Activated CD4-positive, alpha-beta T cell treated with anti-CD3 and anti-CD28 coated beads for 36 hours (primary cell): Measurements from ENCODE around the gene PAPSS1. TPM values are rescaled to one million over a fixed set of nuclear protein-coding genes. Genes with fewer than 3 reads are reported as not detected.

Source experiments
- ATAC-seq: fragments of 200-7000 bp; cut with Tn5 transposase; one replicate; pipeline ENCODE4 v1.10.0; 2021; ENCODE audit warnings: mild to moderate bottlenecking, moderate library complexity
- CTCF ChIA-PET: fragments of 350-600 bp; sonication (Branson Sonifier 250); formaldehyde crosslinking; loops from one replicate; lab custom pipeline; 2021; ENCODE audit warnings: antibody characterized with exemption; lab: Charles Lee
- POLR2A ChIA-PET: fragments of 350-600 bp; sonication (Branson Sonifier 250); formaldehyde crosslinking; loops from one replicate; lab custom pipeline; 2021; ENCODE audit warnings: antibody characterized with exemption, inconsistent platforms; lab: Charles Lee
- DNase-seq: peaks from one replicate; pipeline ENCODE4 v3.0.0-alpha.2; 2020
- H3K27ac Mint-ChIP-seq: one replicate; pipeline ENCODE4 v1.8.0; 2021; ENCODE audit warnings: mixed read lengths
- H3K27me3 Mint-ChIP-seq: one replicate; pipeline ENCODE4 v1.8.0; 2021; ENCODE audit warnings: mixed read lengths
- H3K36me3 Mint-ChIP-seq: one replicate; pipeline ENCODE4 v1.8.0; 2021; ENCODE audit warnings: low read depth, mixed read lengths
- H3K4me1 Mint-ChIP-seq: one replicate; pipeline ENCODE4 v1.8.0; 2021; ENCODE audit warnings: mixed read lengths
- H3K4me3 Mint-ChIP-seq: one replicate; pipeline ENCODE4 v1.8.0; 2021; ENCODE audit warnings: mild to moderate bottlenecking, moderate library complexity, mixed read lengths
- H3K9me3 Mint-ChIP-seq: one replicate; pipeline ENCODE4 v1.8.0; 2021; ENCODE audit warnings: low read depth, mixed read lengths
- intact Hi-C, 2 experiments: fragments of 100-400 bp; cut with DNase I in 1 of 2; cut with micrococcal nuclease in 1 of 2; formaldehyde crosslinking; loops; one replicate each; pipeline versions ENCODE4 v1.14.2 to v1.15.1; 2022 to 2024; cut with DNase I, micrococcal nuclease
- total RNA-seq, 2 experiments: library from RNA; stranded (reverse); gene quantifications; one replicate each; pipeline ENCODE4 v1.2.3, GENCODE V29; 2021

Gene PAPSS1
- total RNA-seq, 2 experiments from 2014 or later = 31.0 to 37.6 TPM

DNA sequence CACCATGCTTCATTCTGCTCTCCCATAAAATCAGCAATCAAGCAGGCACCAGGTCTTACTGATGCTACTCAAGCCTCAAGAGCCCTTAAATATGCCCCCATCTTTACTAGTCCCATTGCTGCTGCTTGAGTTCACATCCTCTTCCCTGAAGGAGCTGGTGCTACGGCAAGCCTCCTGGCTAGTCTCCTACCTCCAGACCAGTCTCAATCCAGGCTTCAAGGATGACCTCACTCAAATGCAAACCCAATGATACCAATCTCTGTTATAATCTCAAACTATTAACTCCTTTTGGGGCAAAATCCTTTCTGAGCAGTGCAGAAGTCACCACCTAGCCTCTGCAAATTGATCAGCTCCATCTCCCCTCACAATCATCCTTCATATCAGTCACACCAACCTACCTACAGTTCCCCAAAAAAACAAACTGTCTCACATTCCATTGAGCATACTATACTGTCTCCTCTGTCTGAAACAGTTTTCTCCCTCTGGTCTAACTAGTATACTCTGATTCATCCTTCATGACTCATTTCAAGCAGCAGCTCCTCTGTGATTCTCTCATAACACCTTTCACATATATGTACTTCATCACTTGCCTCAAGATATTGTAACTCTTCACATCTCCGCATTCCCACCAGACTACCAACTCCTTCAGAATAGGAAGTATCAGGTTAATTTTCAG is 30.0 kb downstream of the PAPSS1 start:
- H3K27ac Mint-ChIP-seq = no peak overlapping the region
- POLR2A ChIA-PET = interaction anchor here (0.6 kb wide), 1 partner anchor 1032 kb away, joined by 4 read pairs; no protein-coding TSS in a partner anchor

GRCh38 chr4:107688421-107688820 is 31.6 kb downstream of the PAPSS1 start:
- Mint-ChIP-seq H3K27me3 (no peaks in the 10 kb centered on the region), H3K27ac (no peak overlapping the region), H3K4me3 (no peak overlapping the region), H3K4me1 (peaks cover 6% of the 10 kb centered on the region), H3K9me3 (no peaks in the 10 kb centered on the region), H3K36me3 (peaks cover 23% of the 10 kb centered on the region)
- POLR2A ChIA-PET = no interaction called here
- CTCF ChIA-PET = no interaction called here
- ATAC-seq (no peak), DNase-seq (no peak)
- intact Hi-C loops = no loop called here

More for the DNA sequence above, 30.0 kb downstream of the PAPSS1 start:
- CTCF ChIA-PET = no interaction called here
- Mint-ChIP-seq H3K36me3 (peaks cover 26% of the 10 kb centered on the region), H3K27me3 (no peaks in the 10 kb centered on the region), H3K4me1 (peaks cover 6% of the 10 kb centered on the region), H3K4me3 (no peak overlapping the region), H3K9me3 (no peaks in the 10 kb centered on the region)
- ATAC-seq = peak; percentile 99
- no peak for DNase-seq
- intact Hi-C loops = loop anchor here in 1 of 2 experiments (2.0 kb wide), 1 partner anchor 29 kb away; no protein-coding TSS in a partner anchor

DNA sequence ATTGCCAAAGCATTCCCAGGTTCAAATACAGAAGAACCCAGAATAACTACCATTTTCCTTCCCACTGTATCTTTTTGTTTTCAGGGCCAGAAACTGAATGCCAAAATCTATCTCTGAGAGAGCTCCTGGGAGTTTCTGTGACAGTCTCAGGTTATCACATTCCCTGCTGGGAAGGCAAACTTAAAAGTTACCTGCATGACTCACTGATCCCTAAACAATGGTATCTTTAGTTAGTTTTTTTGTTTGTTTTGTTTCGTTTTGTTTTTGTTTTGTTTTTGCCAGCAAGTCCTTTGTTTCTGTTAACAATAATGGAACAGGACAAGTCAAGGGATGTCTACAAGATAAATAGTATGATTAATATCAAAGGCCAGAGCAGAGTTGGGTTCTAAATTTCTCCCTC is 34.3 kb downstream of the PAPSS1 start:
- H3K27me3 Mint-ChIP-seq = no peaks in the 10 kb centered on the region
- no peak overlapping the region for H3K4me3 Mint-ChIP-seq
- no peaks in the 10 kb centered on the region for H3K4me1 Mint-ChIP-seq
- no peak overlapping the region for H3K27ac Mint-ChIP-seq
- H3K9me3 Mint-ChIP-seq = no peaks in the 10 kb centered on the region
- ATAC-seq (no peak), DNase-seq (no peak)
- ChIA-PET CTCF (interaction anchor here (1.2 kb wide), 1 partner anchor 209 kb away, joined by 3 read pairs; no protein-coding TSS in a partner anchor), POLR2A (no interaction called here)
- intact Hi-C loops = no loop called here
- peaks cover 24% of the 10 kb centered on the region for H3K36me3 Mint-ChIP-seq

DNA sequence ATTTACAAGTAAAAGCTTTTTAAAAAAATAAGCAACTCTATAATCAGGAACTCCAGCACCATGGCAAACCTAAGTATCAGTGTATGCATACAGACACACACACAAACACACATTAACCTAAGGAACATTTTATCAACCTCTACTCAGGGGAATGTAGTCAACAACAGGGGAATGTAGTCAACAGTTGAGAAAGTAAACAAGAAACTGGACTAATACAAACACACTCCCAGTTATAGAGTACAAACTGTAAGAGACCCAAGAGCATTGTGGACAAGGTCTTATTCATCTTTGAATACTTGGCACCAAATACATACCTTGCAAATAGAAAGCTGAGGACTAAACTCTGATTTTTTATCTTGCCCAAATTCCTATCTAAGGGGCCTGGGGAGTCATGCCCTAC is 36.2 kb downstream of the PAPSS1 start:
- H3K27me3 Mint-ChIP-seq = no peaks in the 10 kb centered on the region
- DNase-seq (no peak), ATAC-seq (no peak)
- peaks cover 41% of the 10 kb centered on the region for H3K36me3 Mint-ChIP-seq
- ChIA-PET CTCF (interaction anchor here (0.6 to 0.7 kb wide), 2 partner anchors 21 to 447 kb away, joined by 3 read pairs; no protein-coding TSS in a partner anchor), POLR2A (no interaction called here)
- no peak overlapping the region for H3K27ac Mint-ChIP-seq
- intact Hi-C loops = no loop called here
- peaks cover 6% of the 10 kb centered on the region for H3K9me3 Mint-ChIP-seq
- no peaks in the 10 kb centered on the region for H3K4me1 Mint-ChIP-seq
- H3K4me3 Mint-ChIP-seq = no peak overlapping the region

DNA sequence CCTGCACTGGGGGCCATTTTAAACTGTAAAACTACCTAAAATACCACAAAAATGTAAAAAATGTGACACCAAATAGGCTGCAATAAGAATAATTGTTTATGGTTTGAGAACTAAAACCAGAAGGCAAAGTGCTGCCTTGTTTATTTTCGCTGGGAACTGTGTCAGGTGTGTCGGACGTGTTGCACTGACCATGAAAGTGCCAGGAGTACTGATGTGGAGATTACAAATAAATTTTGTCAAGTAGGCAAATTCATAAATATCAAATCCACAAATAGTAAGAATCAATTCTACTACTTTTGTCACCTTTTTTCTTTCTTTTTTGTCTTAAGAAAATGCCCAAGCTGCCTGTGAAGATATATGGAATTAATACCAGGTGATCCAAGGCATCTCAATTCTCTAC is 37.7 kb downstream of the PAPSS1 start:
- peaks cover 11% of the 10 kb centered on the region for H3K9me3 Mint-ChIP-seq
- peaks cover 54% of the 10 kb centered on the region for H3K36me3 Mint-ChIP-seq
- DNase-seq (no peak), ATAC-seq (no peak)
- CTCF ChIA-PET = no interaction called here
- intact Hi-C loops = no loop called here
- no peak overlapping the region for H3K4me3 Mint-ChIP-seq
- no peaks in the 10 kb centered on the region for H3K4me1 Mint-ChIP-seq
- POLR2A ChIA-PET = no interaction called here
- H3K27me3 Mint-ChIP-seq = no peaks in the 10 kb centered on the region
- H3K27ac Mint-ChIP-seq = no peak overlapping the region

GRCh38 chr4:107669068-107669467 is 51.0 kb downstream of the PAPSS1 start:
- intact Hi-C loops = no loop called here
- Mint-ChIP-seq H3K4me3 (no peak overlapping the region), H3K27me3 (no peaks in the 10 kb centered on the region), H3K4me1 (no peaks in the 10 kb centered on the region), H3K9me3 (no peaks in the 10 kb centered on the region), H3K36me3 (peaks cover 12% of the 10 kb centered on the region), H3K27ac (no peak overlapping the region)
- DNase-seq (no peak), ATAC-seq (no peak)
- ChIA-PET POLR2A (no interaction called here), CTCF (no interaction called here)

GRCh38 chr4:107666134-107666533 is 53.9 kb downstream of the PAPSS1 start:
- ChIA-PET CTCF (no interaction called here), POLR2A (no interaction called here)
- no peak for DNase-seq
- ATAC-seq = no peak
- H3K36me3 Mint-ChIP-seq = peaks cover 2% of the 10 kb centered on the region
- intact Hi-C loops = no loop called here
- no peaks in the 10 kb centered on the region for H3K4me1 Mint-ChIP-seq
- no peak overlapping the region for H3K4me3 Mint-ChIP-seq
- no peaks in the 10 kb centered on the region for H3K9me3 Mint-ChIP-seq
- no peak overlapping the region for H3K27ac Mint-ChIP-seq
- no peaks in the 10 kb centered on the region for H3K27me3 Mint-ChIP-seq

- Mint-ChIP-seq H3K4me1 (no peaks in the 10 kb centered on the region), H3K36me3 (no peaks in the 10 kb centered on the region), H3K9me3 (no peaks in the 10 kb centered on the region), H3K4me3 (no peak overlapping the region), H3K27me3 (no peaks in the 10 kb centered on the region), H3K27ac (no peak overlapping the region)
- ChIA-PET POLR2A (no interaction called here), CTCF (no interaction called here)
- DNase-seq = no peak
- intact Hi-C loops = no loop called here
- no peak for ATAC-seq
Observed at GRCh38 chr4:107665001-107665400, 55.0 kb downstream of the PAPSS1 start.

GRCh38 chr4:107658400-107659336 is 61.4 kb downstream of the PAPSS1 start:
- Mint-ChIP-seq H3K4me3 (no peak overlapping the region), H3K27me3 (no peaks in the 10 kb centered on the region), H3K36me3 (peaks cover 19% of the 10 kb centered on the region), H3K9me3 (no peaks in the 10 kb centered on the region), H3K4me1 (no peaks in the 10 kb centered on the region), H3K27ac (no peak overlapping the region)
- ChIA-PET CTCF (no interaction called here), POLR2A (no interaction called here)
- intact Hi-C loops = no loop called here
- no peak for DNase-seq
- no peak for ATAC-seq

DNA sequence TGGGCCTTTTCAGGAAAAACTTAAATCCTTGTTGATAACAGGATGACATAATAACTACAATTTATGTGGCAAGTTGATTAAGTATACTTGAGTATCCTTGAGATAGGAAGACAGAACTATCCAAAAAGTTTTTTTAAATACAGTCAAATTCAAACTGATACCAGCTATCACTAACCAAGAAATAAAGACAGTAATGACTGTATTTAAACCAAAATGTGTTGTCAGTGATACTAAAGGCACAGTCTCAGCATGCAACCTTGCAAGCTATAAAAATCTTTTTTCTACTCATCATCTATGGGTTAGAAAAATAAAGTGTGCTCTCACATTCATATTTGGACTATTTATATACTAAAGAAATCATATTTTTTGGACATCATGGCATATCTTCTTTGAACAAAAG is 64.7 kb downstream of the PAPSS1 start:
- no peaks in the 10 kb centered on the region for H3K4me1 Mint-ChIP-seq
- H3K4me3 Mint-ChIP-seq = no peak overlapping the region
- CTCF ChIA-PET = no interaction called here
- intact Hi-C loops = loop anchor here in 1 of 2 experiments (2.0 kb wide), 1 partner anchor 64 kb away; no protein-coding TSS in a partner anchor
- DNase-seq (no peak), ATAC-seq (peak; percentile 60)
- H3K27me3 Mint-ChIP-seq = no peaks in the 10 kb centered on the region
- peaks cover 46% of the 10 kb centered on the region for H3K36me3 Mint-ChIP-seq
- POLR2A ChIA-PET = no interaction called here
- H3K9me3 Mint-ChIP-seq = peaks cover 4% of the 10 kb centered on the region
- no peak overlapping the region for H3K27ac Mint-ChIP-seq

GRCh38 chr4:107654694-107655093 is 65.3 kb downstream of the PAPSS1 start:
- peaks cover 48% of the 10 kb centered on the region for H3K36me3 Mint-ChIP-seq
- POLR2A ChIA-PET = no interaction called here
- ATAC-seq = no peak
- no peak overlapping the region for H3K4me3 Mint-ChIP-seq
- H3K27ac Mint-ChIP-seq = no peak overlapping the region
- peaks cover 4% of the 10 kb centered on the region for H3K9me3 Mint-ChIP-seq
- intact Hi-C loops = loop anchor here in 1 of 2 experiments (2.0 kb wide), 1 partner anchor 64 kb away; no protein-coding TSS in a partner anchor
- CTCF ChIA-PET = interaction anchor here (0.7 kb wide), 1 partner anchor 13 kb away, joined by 3 read pairs; no protein-coding TSS in a partner anchor
- no peaks in the 10 kb centered on the region for H3K27me3 Mint-ChIP-seq
- DNase-seq = no peak
- H3K4me1 Mint-ChIP-seq = no peaks in the 10 kb centered on the region
